ENCODE results near the gene PRKCH.

- TF ChIP-seq SIN3A (IDR thresholded peaks at IDR 0.05; ENCODE audit: borderline replicate concordance, insufficient read depth, low read depth, low read length) (no peak), POLR2AphosphoS5 (IDR thresholded peaks at IDR 0.05; ENCODE audit: low read depth, low read length) (no peak), TCF7L2 (IDR thresholded peaks at IDR 0.05; ENCODE audit: low read depth, low read length) (no peak)
- TF ChIP-seq, protein P1, sequence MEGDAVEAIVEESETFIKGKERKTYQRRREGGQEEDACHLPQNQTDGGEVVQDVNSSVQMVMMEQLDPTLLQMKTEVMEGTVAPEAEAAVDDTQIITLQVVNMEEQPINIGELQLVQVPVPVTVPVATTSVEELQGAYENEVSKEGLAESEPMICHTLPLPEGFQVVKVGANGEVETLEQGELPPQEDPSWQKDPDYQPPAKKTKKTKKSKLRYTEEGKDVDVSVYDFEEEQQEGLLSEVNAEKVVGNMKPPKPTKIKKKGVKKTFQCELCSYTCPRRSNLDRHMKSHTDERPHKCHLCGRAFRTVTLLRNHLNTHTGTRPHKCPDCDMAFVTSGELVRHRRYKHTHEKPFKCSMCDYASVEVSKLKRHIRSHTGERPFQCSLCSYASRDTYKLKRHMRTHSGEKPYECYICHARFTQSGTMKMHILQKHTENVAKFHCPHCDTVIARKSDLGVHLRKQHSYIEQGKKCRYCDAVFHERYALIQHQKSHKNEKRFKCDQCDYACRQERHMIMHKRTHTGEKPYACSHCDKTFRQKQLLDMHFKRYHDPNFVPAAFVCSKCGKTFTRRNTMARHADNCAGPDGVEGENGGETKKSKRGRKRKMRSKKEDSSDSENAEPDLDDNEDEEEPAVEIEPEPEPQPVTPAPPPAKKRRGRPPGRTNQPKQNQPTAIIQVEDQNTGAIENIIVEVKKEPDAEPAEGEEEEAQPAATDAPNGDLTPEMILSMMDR (IDR thresholded peaks at IDR 0.05), result no peak
- TF ChIP-seq, protein P2, sequence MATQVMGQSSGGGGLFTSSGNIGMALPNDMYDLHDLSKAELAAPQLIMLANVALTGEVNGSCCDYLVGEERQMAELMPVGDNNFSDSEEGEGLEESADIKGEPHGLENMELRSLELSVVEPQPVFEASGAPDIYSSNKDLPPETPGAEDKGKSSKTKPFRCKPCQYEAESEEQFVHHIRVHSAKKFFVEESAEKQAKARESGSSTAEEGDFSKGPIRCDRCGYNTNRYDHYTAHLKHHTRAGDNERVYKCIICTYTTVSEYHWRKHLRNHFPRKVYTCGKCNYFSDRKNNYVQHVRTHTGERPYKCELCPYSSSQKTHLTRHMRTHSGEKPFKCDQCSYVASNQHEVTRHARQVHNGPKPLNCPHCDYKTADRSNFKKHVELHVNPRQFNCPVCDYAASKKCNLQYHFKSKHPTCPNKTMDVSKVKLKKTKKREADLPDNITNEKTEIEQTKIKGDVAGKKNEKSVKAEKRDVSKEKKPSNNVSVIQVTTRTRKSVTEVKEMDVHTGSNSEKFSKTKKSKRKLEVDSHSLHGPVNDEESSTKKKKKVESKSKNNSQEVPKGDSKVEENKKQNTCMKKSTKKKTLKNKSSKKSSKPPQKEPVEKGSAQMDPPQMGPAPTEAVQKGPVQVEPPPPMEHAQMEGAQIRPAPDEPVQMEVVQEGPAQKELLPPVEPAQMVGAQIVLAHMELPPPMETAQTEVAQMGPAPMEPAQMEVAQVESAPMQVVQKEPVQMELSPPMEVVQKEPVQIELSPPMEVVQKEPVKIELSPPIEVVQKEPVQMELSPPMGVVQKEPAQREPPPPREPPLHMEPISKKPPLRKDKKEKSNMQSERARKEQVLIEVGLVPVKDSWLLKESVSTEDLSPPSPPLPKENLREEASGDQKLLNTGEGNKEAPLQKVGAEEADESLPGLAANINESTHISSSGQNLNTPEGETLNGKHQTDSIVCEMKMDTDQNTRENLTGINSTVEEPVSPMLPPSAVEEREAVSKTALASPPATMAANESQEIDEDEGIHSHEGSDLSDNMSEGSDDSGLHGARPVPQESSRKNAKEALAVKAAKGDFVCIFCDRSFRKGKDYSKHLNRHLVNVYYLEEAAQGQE (IDR thresholded peaks at IDR 0.05; ENCODE audit: insufficient read depth in 1 of 2, low read depth in 2 of 2, low read length in 1 of 2), result no peak
Observed at GRCh38 chr14:61288720-61289119, 32.7 kb upstream of the PRKCH start.

Data from Panc1 (cell line).